K562 (cell line): ENCODE measurements around the gene FIZ1. TPM values are rescaled to one million over a fixed set of nuclear protein-coding genes. Genes with fewer than 3 reads are reported as not detected.

Source experiments
- ATAC-seq: fragments of 200-7000 bp; cut with Tn5 transposase; 3 replicates; pipeline ENCODE4 v1.9.1; 2020; ENCODE audit warnings: moderate library complexity
- BruUV-seq: library from RNA; stranded (reverse); fragments of 400-500 nt; replicated peaks from 2 replicates; lab custom pipeline; 2021; lab: Mats Ljungman, UMichigan
- CTCF ChIA-PET: fragments of 300-600 bp; formaldehyde crosslinking; extraction: SDS; loops from one replicate; lab custom pipeline; 2021; ENCODE audit warnings: low intra/inter-chr PET ratio; lab: Yijun Ruan, JAX
- POLR2A ChIA-PET: fragments of 300-600, 350-650 bp; sonication (Branson Sonifier 250); formaldehyde crosslinking; extraction: SDS; loops from one replicate; lab custom pipeline; 2021; ENCODE audit warnings: antibody characterized with exemption, inconsistent platforms; lab: Yijun Ruan, JAX
- DNase-seq, 4 experiments: peaks; one replicate each; pipeline versions ENCODE4 v3.0.0 to v3.0.0-alpha.2; 2011 to 2018; ENCODE audit warnings: low spot score in 3 of 4, mixed read lengths in 3 of 4; ENCODE audit errors: extremely low read depth in 1 of 4
- FAIRE-seq: peaks from 2 replicates; lab custom pipeline; 2011; peaks lifted over from hg19 to GRCh38; lab: Jason Lieb, UNC
- H2AFZ ChIP-seq: 2 replicates; pipeline ENCODE4 v1.6.0; 2011; ENCODE audit warnings: low read depth, low read length, control low read depth, inconsistent platforms
- H3K27ac ChIP-seq: fragments of 200-600 bp; 3 replicates; pipeline ENCODE4 v1.8.0; 2011; ENCODE audit warnings: low read depth, mild to moderate bottlenecking, control low read depth, inconsistent platforms, low read length, moderate library complexity, mixed read lengths; ENCODE audit errors: extremely low read depth
- H3K27me3 ChIP-seq, 2 experiments: fragments of 300-600 bp in 1 of 2; 2 replicates in 1 of 2; 3 replicates in 1 of 2; pipeline versions ENCODE4 v1.6.0 to v1.8.0; 2011; ENCODE audit warnings: inconsistent platforms in 2 of 2, low read length in 2 of 2, mild to moderate bottlenecking in 1 of 2, mixed read lengths in 1 of 2, moderate library complexity in 1 of 2; ENCODE audit not compliant: control insufficient read depth in 2 of 2, insufficient read depth in 2 of 2
- H3K36me3 ChIP-seq: fragments of 300-600 bp; 3 replicates; pipeline ENCODE4 v1.8.0; 2011; ENCODE audit warnings: mild to moderate bottlenecking, low read length, inconsistent platforms; ENCODE audit not compliant: control insufficient read depth, insufficient read depth
- H3K4me1 ChIP-seq, 2 experiments: fragments of 200-600 bp in 1 of 2; replicated peaks in 1 of 2; 2 replicates in 1 of 2; 3 replicates in 1 of 2; pipeline versions ENCODE4 v1.5.1 to v1.8.0; 2011; ENCODE audit warnings: inconsistent platforms in 2 of 2, low read length in 2 of 2, mild to moderate bottlenecking in 1 of 2, mixed read lengths in 1 of 2, moderate library complexity in 1 of 2; ENCODE audit not compliant: control insufficient read depth in 2 of 2, insufficient read depth in 2 of 2
- H3K4me2 ChIP-seq: 2 replicates; pipeline ENCODE4 v1.6.1; 2011; ENCODE audit warnings: low read length, control low read depth, inconsistent platforms, mixed read lengths; ENCODE audit not compliant: insufficient read depth
- H3K4me3 ChIP-seq: fragments of 200-600 bp; sonication (generic), shearing (Covaris generic); 2 replicates; pipeline ENCODE4 v1.5.1; 2016; ENCODE audit warnings: control low read depth, inconsistent platforms
- H3K79me2 ChIP-seq: fragments of 200-600 bp; 3 replicates; pipeline ENCODE4 v1.8.0; 2011; ENCODE audit warnings: low read length, inconsistent platforms; ENCODE audit not compliant: control insufficient read depth, insufficient read depth
- H3K9ac ChIP-seq, 2 experiments: 2 replicates each; pipeline versions ENCODE4 v1.6.0 to v1.6.1; 2011; ENCODE audit warnings: low read depth in 2 of 2, low read length in 2 of 2, control low read depth in 1 of 2, inconsistent platforms in 1 of 2, mild to moderate bottlenecking in 1 of 2, mixed read lengths in 1 of 2; ENCODE audit not compliant: insufficient read depth in 1 of 2
- H3K9me1 ChIP-seq: one replicate; pipeline ENCODE4 v1.6.0; 2011; ENCODE audit warnings: inconsistent platforms, mild to moderate bottlenecking, low read length, moderate library complexity; ENCODE audit not compliant: control insufficient read depth, insufficient read depth
- H3K9me3 ChIP-seq: replicated peaks from 2 replicates; pipeline ENCODE4 v1.5.1; 2011; ENCODE audit warnings: low read depth, low read length, inconsistent platforms; ENCODE audit not compliant: control insufficient read depth, insufficient read depth
- H4K20me1 ChIP-seq: replicated peaks from 2 replicates; pipeline ENCODE4 v1.6.1; 2011; ENCODE audit warnings: low read length, inconsistent platforms, mixed read lengths; ENCODE audit not compliant: control insufficient read depth, insufficient read depth
- POLR2G ChIP-seq: fragments of 200-400 bp; formaldehyde crosslinking; IDR thresholded peaks from 2 replicates; pipeline ENCODE4 v1.6.1; 2017; ENCODE audit warnings: low read depth, mild to moderate bottlenecking, antibody characterized with exemption, low read length, moderate library complexity
- RBM22 ChIP-seq: fragments of 200-400 bp; formaldehyde crosslinking; IDR thresholded peaks from 2 replicates; pipeline ENCODE4 v1.6.1; 2018; ENCODE audit warnings: low read length, low read depth; ENCODE audit not compliant: poor library complexity, severe bottlenecking
- ZC3H11A ChIP-seq: IDR thresholded peaks from 2 replicates; pipeline ENCODE4 v1.6.1; 2012; ENCODE audit warnings: low read depth, low read length, improper control_type of control experiment
- WGBS: fragments of 100-300 bp; shearing (Covaris generic); methylation state at CpG from one replicate; pipeline ENCODE4 v1.1.6; 2016; ENCODE audit warnings: low coverage, mixed read lengths; ENCODE audit not compliant: insufficient coverage; ENCODE audit errors: missing lambda C conversion rate; 5-methylcytosine and 5-hydroxymethylcytosine counted together
- in situ Hi-C: fragments of 300-500 bp; cut with MboI; formaldehyde crosslinking; loops from 4 replicates; pipeline ENCODE4 v1.15.0; 2018; ENCODE audit warnings: inconsistent platforms, mixed read lengths
- intact Hi-C: fragments of 100-400 bp; cut with micrococcal nuclease; formaldehyde crosslinking; loops from 2 replicates; pipeline ENCODE4 v1.14.2; 2022
- polyA plus RNA-seq, 8 experiments: library from polyadenylated mRNA; depleted of rRNA in 4 of 8; stranded (reverse) in 5 of 8; unstranded in 3 of 8; fragments of >200 nt; fragmentation: Nextera tagmentation in 2 of 8; fragmentation: Illumina TruSeq in 1 of 8; extraction: Ambion mirVana in 2 of 8; extraction: Trizol in 1 of 8; gene quantifications; 2 replicates each; pipeline versions ENCODE4 v1.2.1 to v1.2.3, GENCODE V29; 2011 to 2014; ENCODE audit warnings: inconsistent platforms in 1 of 8, missing spikeins in 1 of 8
- total RNA-seq, 7 experiments: library from RNA; depleted of rRNA in 6 of 7; stranded (reverse); fragments of >200 nt in 6 of 7; fragmentation: Illumina TruSeq in 2 of 7; extraction: Trizol in 2 of 7; gene quantifications; 2 replicates each; pipeline versions ENCODE4 v1.2.1 to v1.2.3, GENCODE V29; 2011 to 2021; ENCODE audit warnings: low replicate concordance in 1 of 7
- TF ChIP-seq, protein P1 (sequence below): fragments of 200-800 bp; sonication (Bioruptor generic); IDR thresholded peaks from 2 replicates; pipeline ENCODE4 v1.6.1; 2017; ENCODE audit warnings: missing genetic modification characterization, missing compliant biosample characterization
- TF ChIP-seq, protein P2 (sequence below): sonication (generic); formaldehyde crosslinking; IDR thresholded peaks from 2 replicates; pipeline ENCODE4 v1.8.1; 2023; ENCODE audit warnings: mild to moderate bottlenecking, missing genetic modification reagents

FIZ1 gene
- total and polyA plus RNA-seq, 9 of the 15 experiments (the other 6 are each of a cell fraction or from before 2014, with no cell fraction given), result 0.79 to 17.5 (median 5.5) TPM

DNA sequence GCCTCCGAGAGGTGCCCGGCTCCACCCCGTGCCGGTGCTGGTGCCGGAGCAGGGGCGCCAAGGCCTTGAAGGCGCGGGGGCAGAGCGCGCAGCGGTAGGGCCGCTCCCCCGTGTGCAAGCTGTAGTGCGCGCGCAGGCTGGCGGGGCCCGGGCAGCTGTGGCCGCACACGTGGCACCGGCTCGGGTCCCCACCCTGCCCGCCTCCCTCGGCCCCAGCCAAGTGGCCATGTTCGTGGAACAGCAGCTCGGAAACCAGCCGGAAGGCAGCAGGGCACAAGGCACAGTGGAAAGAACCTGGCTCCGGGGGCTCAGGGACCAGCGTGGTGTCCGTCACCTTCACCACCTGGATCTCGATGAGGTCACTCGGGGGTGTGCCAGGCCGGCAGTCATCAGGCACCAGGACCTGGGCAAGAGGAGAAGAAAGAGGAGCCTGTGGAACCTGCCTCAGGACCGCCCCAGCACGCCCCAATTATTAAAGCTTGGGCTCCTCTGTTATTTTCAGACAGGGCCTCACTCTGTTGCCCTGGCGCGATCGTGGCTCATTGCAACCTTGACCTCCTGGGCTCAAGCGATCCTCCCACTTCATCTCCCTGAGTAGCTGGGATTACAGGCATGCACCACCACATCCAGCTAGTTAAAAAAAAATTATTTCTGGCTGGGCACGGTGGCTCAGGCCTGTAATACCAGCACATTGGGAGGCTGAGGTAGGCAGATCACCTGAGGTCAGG, 23.1 kb upstream of the FIZ1 start:
- no peak overlapping the region for H2AFZ ChIP-seq
- peaks cover 9 to 11% of the 10 kb centered on the region in 2 experiments; a peak in 4 of 5 replicates for H3K4me1 ChIP-seq
- DNase-seq (peak in 2 of 4 experiments; percentile 5 to 9), FAIRE-seq (no peak), ATAC-seq (no peak)
- no peaks in the 10 kb centered on the region; the same call in 1 of the 2 replicates for H4K20me1 ChIP-seq
- intact Hi-C loops (no loop called here), in situ Hi-C loops (loop anchor here (10.0 kb wide), 1 partner anchor 338 kb away; the partner anchor contains the start of genes BRSK1 and HSPBP1)
- no peaks in the 10 kb centered on the region for H3K27me3 ChIP-seq
- ChIA-PET CTCF (no interaction called here), POLR2A (interaction anchor here (0.6 to 2.1 kb wide), 4 partner anchors 15 to 558 kb away, joined by 3 to 10 read pairs (median 4); partner anchors contain the start of gene ZNF865)
- no peak overlapping the region for H3K9ac ChIP-seq
- H3K27ac ChIP-seq, result no peak overlapping the region
- H3K79me2 ChIP-seq, result peaks cover 7% of the 10 kb centered on the region; the same call in 2 of the 3 replicates
- H3K4me2 ChIP-seq, result no peak overlapping the region
- no peaks in the 10 kb centered on the region for H3K9me3 ChIP-seq
- H3K4me3 ChIP-seq, result no peak overlapping the region
- WGBS, result 93% methylated on average over 28 of the region's 40 CpGs
- TF ChIP-seq ZC3H11A (no peak), RBM22 (peak; percentile 42), POLR2G (peak; percentile 4)
- TF ChIP-seq, protein P1, sequence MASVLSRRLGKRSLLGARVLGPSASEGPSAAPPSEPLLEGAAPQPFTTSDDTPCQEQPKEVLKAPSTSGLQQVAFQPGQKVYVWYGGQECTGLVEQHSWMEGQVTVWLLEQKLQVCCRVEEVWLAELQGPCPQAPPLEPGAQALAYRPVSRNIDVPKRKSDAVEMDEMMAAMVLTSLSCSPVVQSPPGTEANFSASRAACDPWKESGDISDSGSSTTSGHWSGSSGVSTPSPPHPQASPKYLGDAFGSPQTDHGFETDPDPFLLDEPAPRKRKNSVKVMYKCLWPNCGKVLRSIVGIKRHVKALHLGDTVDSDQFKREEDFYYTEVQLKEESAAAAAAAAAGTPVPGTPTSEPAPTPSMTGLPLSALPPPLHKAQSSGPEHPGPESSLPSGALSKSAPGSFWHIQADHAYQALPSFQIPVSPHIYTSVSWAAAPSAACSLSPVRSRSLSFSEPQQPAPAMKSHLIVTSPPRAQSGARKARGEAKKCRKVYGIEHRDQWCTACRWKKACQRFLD (CRISPR knock-in tag), result no peak
- TF ChIP-seq, protein P2, sequence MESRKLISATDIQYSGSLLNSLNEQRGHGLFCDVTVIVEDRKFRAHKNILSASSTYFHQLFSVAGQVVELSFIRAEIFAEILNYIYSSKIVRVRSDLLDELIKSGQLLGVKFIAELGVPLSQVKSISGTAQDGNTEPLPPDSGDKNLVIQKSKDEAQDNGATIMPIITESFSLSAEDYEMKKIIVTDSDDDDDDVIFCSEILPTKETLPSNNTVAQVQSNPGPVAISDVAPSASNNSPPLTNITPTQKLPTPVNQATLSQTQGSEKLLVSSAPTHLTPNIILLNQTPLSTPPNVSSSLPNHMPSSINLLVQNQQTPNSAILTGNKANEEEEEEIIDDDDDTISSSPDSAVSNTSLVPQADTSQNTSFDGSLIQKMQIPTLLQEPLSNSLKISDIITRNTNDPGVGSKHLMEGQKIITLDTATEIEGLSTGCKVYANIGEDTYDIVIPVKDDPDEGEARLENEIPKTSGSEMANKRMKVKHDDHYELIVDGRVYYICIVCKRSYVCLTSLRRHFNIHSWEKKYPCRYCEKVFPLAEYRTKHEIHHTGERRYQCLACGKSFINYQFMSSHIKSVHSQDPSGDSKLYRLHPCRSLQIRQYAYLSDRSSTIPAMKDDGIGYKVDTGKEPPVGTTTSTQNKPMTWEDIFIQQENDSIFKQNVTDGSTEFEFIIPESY, result peak; percentile 63; the same call in 1 of the 2 replicates
- H3K9me1 ChIP-seq, result peaks cover 3% of the 10 kb centered on the region
- no TSS peak for BruUV-seq
- H3K36me3 ChIP-seq, result peaks cover 12% of the 10 kb centered on the region; the same call in 2 of the 3 replicates
